Hematopoietic multipotent progenitor cell (in vitro differentiated cells): ENCODE measurements around the gene STAMBP. TPM values are rescaled to one million over a fixed set of nuclear protein-coding genes. Genes with fewer than 3 reads are reported as not detected.

ENCODE experiments used
- DNase-seq, 3 donors: peaks; one replicate each; pipeline ENCODE4 v3.0.0-alpha.2; 2011 to 2015; ENCODE audit warnings: low read depth in 2 of 3, low spot score in 2 of 3
- total RNA-seq: library from RNA; depleted of rRNA; stranded (reverse); fragments of >200 nt; gene quantifications from one replicate; pipeline ENCODE4 v1.2.3, GENCODE V29; 2012

STAMBP gene
- total RNA-seq, 1 donor, result 24.5 TPM

GRCh38 chr2:73922681-73923080 lies 93.9 kb downstream of the STAMBP start:
- DNase-seq, result no peak

Other genes with a start within 250 kb of the STAMBP start
- 0.27 TPM for gene NAT8, start 186.5 kb upstream of the STAMBP start, total RNA-seq
- gene TPRKB, start 91.6 kb upstream of the STAMBP start, total RNA-seq, result 16.7 TPM
- 18.6 TPM for gene DUSP11, start 48.9 kb upstream of the STAMBP start, total RNA-seq
- not detected for gene C2orf78, start 44.8 kb upstream of the STAMBP start, total RNA-seq
- gene ACTG2, start 64.0 kb downstream of the STAMBP start, total RNA-seq, result not detected
- 38.5 TPM for gene DGUOK, start 97.9 kb downstream of the STAMBP start, total RNA-seq
- 11.0 TPM for gene TET3, start 155.9 kb downstream of the STAMBP start, total RNA-seq